HCT116 (cell line): ENCODE results near the gene DLEC1. TPM values are rescaled to one million over a fixed set of nuclear protein-coding genes. Genes with fewer than 3 reads are reported as not detected.

Experiments used
- ATAC-seq: fragments of 200-7000 bp; cut with Tn5 transposase; 2 replicates; pipeline ENCODE4 v1.9.1; 2020; ENCODE audit warnings: mild to moderate bottlenecking, moderate library complexity
- BruUV-seq: library from RNA; stranded (reverse); fragments of 400-500 nt; replicated peaks from 2 replicates; lab custom pipeline; 2021; lab: Mats Ljungman, UMichigan
- CTCF ChIA-PET: fragments of 300-600 bp; sonication (Branson Sonifier 250); formaldehyde crosslinking; loops from one replicate; lab custom pipeline; 2021; ENCODE audit warnings: antibody characterized with exemption; lab: Charles Lee
- POLR2A ChIA-PET: fragments of 300-600, 350-600 bp; sonication (Branson Sonifier 250); formaldehyde crosslinking; loops from one replicate; lab custom pipeline; 2021; ENCODE audit warnings: antibody characterized with exemption; lab: Charles Lee
- RAD21 ChIA-PET, 2 experiments: fragments of 300-600 bp; sonication (Branson Sonifier 250); formaldehyde crosslinking; loops; one replicate each; lab custom pipeline; 2023; ENCODE audit warnings: low total read pairs in 2 of 2; ENCODE audit not compliant: uncharacterized antibody in 2 of 2, unreplicated experiment in 2 of 2, low non-redundant PET in 1 of 2; lab: Charles Lee
- DNase-seq: peaks from one replicate; pipeline ENCODE4 v3.0.0-alpha.2; 2010; ENCODE audit warnings: low read depth, low spot score
- H2AFZ ChIP-seq: fragments of 200-600 bp; shearing (Covaris generic), sonication (generic); 2 replicates; pipeline ENCODE4 v1.6.1; 2017; ENCODE audit warnings: low read depth, mixed run types, mixed read lengths, antibody characterized with exemption, low read length; ENCODE audit not compliant: poor library complexity, severe bottlenecking
- H3K27ac ChIP-seq: 2 replicates; pipeline ENCODE4 v1.5.1; 2012; ENCODE audit warnings: low read depth, low read length
- H3K27me3 ChIP-seq: fragments of 200-600 bp; sonication (generic); 2 replicates; pipeline ENCODE4 v1.6.1; 2016; ENCODE audit warnings: mixed run types, low read length, mixed read lengths; ENCODE audit not compliant: insufficient read depth
- H3K36me3 ChIP-seq, 2 experiments: fragments of 200-500 bp in 1 of 2; fragments of 200-600 bp in 1 of 2; sonication (Bioruptor generic) in 1 of 2; sonication (generic) in 1 of 2; 2 replicates each; pipeline versions ENCODE4 v1.5.1 to v1.6.1; 2014 to 2016; ENCODE audit warnings: low read length in 2 of 2, inconsistent platforms in 1 of 2, mixed read lengths in 1 of 2, mixed run types in 1 of 2; ENCODE audit not compliant: insufficient read depth in 2 of 2, control insufficient read depth in 1 of 2
- H3K4me1 ChIP-seq, 2 experiments: fragments of 200-600 bp in 1 of 2; sonication (generic) in 1 of 2; 2 replicates each; pipeline versions ENCODE4 v1.5.1 to v1.6.1; 2012 to 2017; ENCODE audit warnings: low read length in 2 of 2, inconsistent platforms in 1 of 2, mild to moderate bottlenecking in 1 of 2, mixed read lengths in 1 of 2, mixed run types in 1 of 2, moderate library complexity in 1 of 2; ENCODE audit not compliant: insufficient read depth in 2 of 2, control insufficient read depth in 1 of 2
- H3K4me2 ChIP-seq: fragments of 200-600 bp; sonication (generic); 2 replicates; pipeline ENCODE4 v1.6.1; 2017; ENCODE audit warnings: mixed run types, low read length, mixed read lengths
- H3K4me3 ChIP-seq, 2 experiments: fragments of 200-600 bp in 1 of 2; sonication (generic) in 1 of 2; replicated peaks in 1 of 2; 2 replicates each; pipeline ENCODE4 v1.5.1; 2011 to 2016; ENCODE audit warnings: low read length in 2 of 2, control low read depth in 1 of 2, low read depth in 1 of 2, mild to moderate bottlenecking in 1 of 2, mixed read lengths in 1 of 2, mixed run types in 1 of 2
- H3K79me2 ChIP-seq: fragments of 200-600 bp; sonication (generic); 2 replicates; pipeline ENCODE4 v1.6.1; 2017; ENCODE audit warnings: mild to moderate bottlenecking, mixed run types, low read length, moderate library complexity, mixed read lengths; ENCODE audit not compliant: insufficient read depth
- H3K9ac ChIP-seq: fragments of 200-600 bp; sonication (generic); 2 replicates; pipeline ENCODE4 v1.6.1; 2016; ENCODE audit warnings: low read length, mixed read lengths
- H3K9me2 ChIP-seq: fragments of 200-600 bp; sonication (generic), shearing (Covaris generic); 2 replicates; pipeline ENCODE4 v1.6.1; 2017; ENCODE audit warnings: mixed run types, mild to moderate bottlenecking, moderate library complexity; ENCODE audit not compliant: insufficient read depth
- H3K9me3 ChIP-seq, 2 experiments: fragments of 200-500 bp in 1 of 2; fragments of 200-600 bp in 1 of 2; sonication (Bioruptor generic) in 1 of 2; sonication (generic) in 1 of 2; 2 replicates each; pipeline ENCODE4 v1.6.1; 2014 to 2017; ENCODE audit warnings: low read length in 2 of 2, mixed read lengths in 2 of 2, inconsistent platforms in 1 of 2, low read depth in 1 of 2, mild to moderate bottlenecking in 1 of 2, mixed run types in 1 of 2, moderate library complexity in 1 of 2; ENCODE audit not compliant: control insufficient read depth in 1 of 2, insufficient read depth in 1 of 2
- H4K20me1 ChIP-seq: fragments of 200-600 bp; sonication (generic), shearing (Covaris generic); 2 replicates; pipeline ENCODE4 v1.6.1; 2017; ENCODE audit warnings: mixed run types, mild to moderate bottlenecking, moderate library complexity; ENCODE audit not compliant: insufficient read depth
- CBX3 ChIP-seq: IDR thresholded peaks from 2 replicates; pipeline ENCODE4 v1.6.1; 2012; ENCODE audit warnings: low read depth
- CEBPB ChIP-seq: IDR thresholded peaks from 2 replicates; pipeline ENCODE4 v1.6.1; 2012; ENCODE audit warnings: low read depth
- EGR1 ChIP-seq: IDR thresholded peaks from 2 replicates; pipeline ENCODE4 v1.6.1; 2012; ENCODE audit warnings: low read depth
- ELF1 ChIP-seq: IDR thresholded peaks from 2 replicates; pipeline ENCODE4 v1.6.1; 2012; ENCODE audit warnings: low read depth, borderline replicate concordance
- EZH2 ChIP-seq: fragments of 200-600 bp; sonication (generic); IDR thresholded peaks from 2 replicates; pipeline ENCODE4 v1.6.1; 2017; ENCODE audit warnings: antibody characterized with exemption, mixed run types
- EZH2phosphoT487 ChIP-seq: fragments of 200-600 bp; IDR thresholded peaks from 2 replicates; pipeline ENCODE4 v1.6.1; 2018; ENCODE audit warnings: antibody characterized with exemption, borderline replicate concordance
- FOSL1 ChIP-seq: IDR thresholded peaks from 2 replicates; pipeline ENCODE4 v1.6.1; 2012; ENCODE audit warnings: low read depth
- JUND ChIP-seq: IDR thresholded peaks from 2 replicates; pipeline ENCODE4 v1.6.1; 2012
- POLR2A ChIP-seq: IDR thresholded peaks from 2 replicates; pipeline ENCODE4 v1.7.0; 2011; ENCODE audit warnings: borderline replicate concordance; ENCODE audit not compliant: insufficient read depth, insufficient read length; ENCODE audit errors: extremely low read depth
- POLR2AphosphoS5 ChIP-seq: IDR thresholded peaks from 2 replicates; pipeline ENCODE4 v1.6.1; 2011; ENCODE audit warnings: mild to moderate bottlenecking, low read depth, low read length, moderate library complexity
- RAD21 ChIP-seq: IDR thresholded peaks from 2 replicates; pipeline ENCODE4 v1.6.1; 2012; ENCODE audit warnings: low read depth, mild to moderate bottlenecking
- SIN3A ChIP-seq: IDR thresholded peaks from 2 replicates; pipeline ENCODE4 v1.6.1; 2012; ENCODE audit warnings: low read depth
- SP1 ChIP-seq: IDR thresholded peaks from 2 replicates; pipeline ENCODE4 v1.6.1; 2012; ENCODE audit warnings: low read depth
- SRF ChIP-seq: IDR thresholded peaks from 2 replicates; pipeline ENCODE4 v1.6.1; 2012; ENCODE audit warnings: low read depth
- YY1 ChIP-seq: IDR thresholded peaks from 2 replicates; pipeline ENCODE4 v1.6.1; 2011; ENCODE audit warnings: low read length, low read depth, moderate library complexity, mild to moderate bottlenecking; ENCODE audit not compliant: insufficient replicate concordance; ENCODE audit errors: extremely low read depth
- ZNF274 ChIP-seq: fragments of 200-500 bp; sonication (Bioruptor generic); IDR thresholded peaks from 2 replicates; pipeline ENCODE4 v1.6.1; 2014; ENCODE audit warnings: mild to moderate bottlenecking, low read depth, low read length, inconsistent platforms
- intact Hi-C: fragments of 100-400 bp; cut with micrococcal nuclease; formaldehyde crosslinking; loops from 2 replicates; pipeline ENCODE4 v1.10.0; 2022
- total RNA-seq: library from RNA; stranded (reverse); gene quantifications from one replicate; pipeline ENCODE4 v1.2.1, GENCODE V29; 2021; ENCODE audit not compliant: unreplicated experiment
- TF ChIP-seq, protein P1 (sequence below): IDR thresholded peaks from 2 replicates; pipeline ENCODE4 v1.6.1; 2012; ENCODE audit warnings: low read depth
- TF ChIP-seq, protein P2 (sequence below), 3 experiments: fragments of 200-600 bp in 1 of 3; sonication (generic) in 1 of 3; IDR thresholded peaks in 2 of 3; conservative IDR thresholded peaks in 1 of 3; 2 replicates each; pipeline ENCODE4 v1.5.1; 2012 to 2017; ENCODE audit warnings: low read depth in 2 of 3, low read length in 2 of 3, antibody characterized with exemption in 1 of 3, borderline replicate concordance in 1 of 3, control low read depth in 1 of 3, mild to moderate bottlenecking in 1 of 3, mixed read lengths in 1 of 3, mixed run types in 1 of 3, moderate library complexity in 1 of 3; ENCODE audit not compliant: insufficient read depth in 1 of 3

Gene DLEC1
- total RNA-seq, 1 experiment from 2014 or later: 0.61 TPM

GRCh38 chr3:38102444-38102814 lies 63.4 kb downstream of the DLEC1 start:
- ATAC-seq (no peak), DNase-seq (no peak)
- Histone ChIP-seq H3K36me3 (no peaks in the 10 kb centered on the region), H3K79me2 (no peaks in the 10 kb centered on the region), H3K4me3 (no peak overlapping the region), H3K27me3 (peaks cover 5% of the 10 kb centered on the region; the same call in 1 of the 2 replicates), H3K9ac (no peak overlapping the region), H3K4me2 (no peak overlapping the region), H4K20me1 (no peaks in the 10 kb centered on the region; the same call in 1 of the 2 replicates), H2AFZ (no peak overlapping the region), H3K4me1 (no peaks in the 10 kb centered on the region), H3K9me3 (peaks cover 3 to 8% of the 10 kb centered on the region in 2 experiments; a peak in 2 of 4 replicates), H3K27ac (no peak overlapping the region), H3K9me2 (no peaks in the 10 kb centered on the region)
- TF ChIP-seq EZH2 (no peak), CBX3 (no peak), EZH2phosphoT487 (no peak), RAD21 (no peak), SIN3A (no peak), CEBPB (no peak), FOSL1 (no peak), YY1 (no peak)
- ChIA-PET POLR2A (no interaction called here), CTCF (no interaction called here), RAD21 (no interaction called here)
- BruUV-seq: no TSS peak
- intact Hi-C loops: no loop called here

- no peaks in the 10 kb centered on the region for H3K27me3 ChIP-seq
- no peak overlapping the region for H3K27ac ChIP-seq
- no peak overlapping the region for H3K4me3 ChIP-seq
- no peak overlapping the region for H2AFZ ChIP-seq
- CTCF ChIA-PET: no interaction called here
- ATAC-seq (no peak), DNase-seq (no peak)
- RAD21 ChIA-PET: no interaction called here
- POLR2A ChIA-PET: no interaction called here
- BruUV-seq: no TSS peak
- intact Hi-C loops: no loop called here
- H3K9ac ChIP-seq: no peak overlapping the region
- peaks cover 3 to 8% of the 10 kb centered on the region in 2 experiments; a peak in 2 of 4 replicates for H3K9me3 ChIP-seq
- no peaks in the 10 kb centered on the region for H3K79me2 ChIP-seq
- no peaks in the 10 kb centered on the region for H3K36me3 ChIP-seq
- H3K4me2 ChIP-seq: no peak overlapping the region
- H4K20me1 ChIP-seq: no peaks in the 10 kb centered on the region; the same call in 1 of the 2 replicates
- no peaks in the 10 kb centered on the region for H3K9me2 ChIP-seq
- no peaks in the 10 kb centered on the region for H3K4me1 ChIP-seq
- no peak for TF ChIP-seq JUND
- no peak for TF ChIP-seq SRF
- no peak for TF ChIP-seq CBX3
- TF ChIP-seq ELF1: no peak
- TF ChIP-seq, protein P1, sequence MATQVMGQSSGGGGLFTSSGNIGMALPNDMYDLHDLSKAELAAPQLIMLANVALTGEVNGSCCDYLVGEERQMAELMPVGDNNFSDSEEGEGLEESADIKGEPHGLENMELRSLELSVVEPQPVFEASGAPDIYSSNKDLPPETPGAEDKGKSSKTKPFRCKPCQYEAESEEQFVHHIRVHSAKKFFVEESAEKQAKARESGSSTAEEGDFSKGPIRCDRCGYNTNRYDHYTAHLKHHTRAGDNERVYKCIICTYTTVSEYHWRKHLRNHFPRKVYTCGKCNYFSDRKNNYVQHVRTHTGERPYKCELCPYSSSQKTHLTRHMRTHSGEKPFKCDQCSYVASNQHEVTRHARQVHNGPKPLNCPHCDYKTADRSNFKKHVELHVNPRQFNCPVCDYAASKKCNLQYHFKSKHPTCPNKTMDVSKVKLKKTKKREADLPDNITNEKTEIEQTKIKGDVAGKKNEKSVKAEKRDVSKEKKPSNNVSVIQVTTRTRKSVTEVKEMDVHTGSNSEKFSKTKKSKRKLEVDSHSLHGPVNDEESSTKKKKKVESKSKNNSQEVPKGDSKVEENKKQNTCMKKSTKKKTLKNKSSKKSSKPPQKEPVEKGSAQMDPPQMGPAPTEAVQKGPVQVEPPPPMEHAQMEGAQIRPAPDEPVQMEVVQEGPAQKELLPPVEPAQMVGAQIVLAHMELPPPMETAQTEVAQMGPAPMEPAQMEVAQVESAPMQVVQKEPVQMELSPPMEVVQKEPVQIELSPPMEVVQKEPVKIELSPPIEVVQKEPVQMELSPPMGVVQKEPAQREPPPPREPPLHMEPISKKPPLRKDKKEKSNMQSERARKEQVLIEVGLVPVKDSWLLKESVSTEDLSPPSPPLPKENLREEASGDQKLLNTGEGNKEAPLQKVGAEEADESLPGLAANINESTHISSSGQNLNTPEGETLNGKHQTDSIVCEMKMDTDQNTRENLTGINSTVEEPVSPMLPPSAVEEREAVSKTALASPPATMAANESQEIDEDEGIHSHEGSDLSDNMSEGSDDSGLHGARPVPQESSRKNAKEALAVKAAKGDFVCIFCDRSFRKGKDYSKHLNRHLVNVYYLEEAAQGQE: no peak
- no peak for TF ChIP-seq POLR2A
- TF ChIP-seq RAD21: no peak
- no peak for TF ChIP-seq EZH2phosphoT487
- TF ChIP-seq YY1: no peak
- TF ChIP-seq SP1: no peak
- no peak for TF ChIP-seq POLR2AphosphoS5
- no peak for TF ChIP-seq ZNF274
- TF ChIP-seq EGR1: no peak
- TF ChIP-seq, protein P2, sequence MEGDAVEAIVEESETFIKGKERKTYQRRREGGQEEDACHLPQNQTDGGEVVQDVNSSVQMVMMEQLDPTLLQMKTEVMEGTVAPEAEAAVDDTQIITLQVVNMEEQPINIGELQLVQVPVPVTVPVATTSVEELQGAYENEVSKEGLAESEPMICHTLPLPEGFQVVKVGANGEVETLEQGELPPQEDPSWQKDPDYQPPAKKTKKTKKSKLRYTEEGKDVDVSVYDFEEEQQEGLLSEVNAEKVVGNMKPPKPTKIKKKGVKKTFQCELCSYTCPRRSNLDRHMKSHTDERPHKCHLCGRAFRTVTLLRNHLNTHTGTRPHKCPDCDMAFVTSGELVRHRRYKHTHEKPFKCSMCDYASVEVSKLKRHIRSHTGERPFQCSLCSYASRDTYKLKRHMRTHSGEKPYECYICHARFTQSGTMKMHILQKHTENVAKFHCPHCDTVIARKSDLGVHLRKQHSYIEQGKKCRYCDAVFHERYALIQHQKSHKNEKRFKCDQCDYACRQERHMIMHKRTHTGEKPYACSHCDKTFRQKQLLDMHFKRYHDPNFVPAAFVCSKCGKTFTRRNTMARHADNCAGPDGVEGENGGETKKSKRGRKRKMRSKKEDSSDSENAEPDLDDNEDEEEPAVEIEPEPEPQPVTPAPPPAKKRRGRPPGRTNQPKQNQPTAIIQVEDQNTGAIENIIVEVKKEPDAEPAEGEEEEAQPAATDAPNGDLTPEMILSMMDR (IDR thresholded peaks at IDR 0.05 in 2 of 3, conservative IDR thresholded peaks at IDR 0.05 in 1 of 3; ENCODE audit: borderline replicate concordance in 1 of 3, insufficient read depth in 1 of 3, low read depth in 2 of 3, low read length in 2 of 3): no peak
- TF ChIP-seq FOSL1: no peak
These were observed 66.5 kb downstream of the DLEC1 start for GRCh38 chr3:38105525-38105924.
